ENCODE measurements around the gene ZFAND2A.

DNA sequence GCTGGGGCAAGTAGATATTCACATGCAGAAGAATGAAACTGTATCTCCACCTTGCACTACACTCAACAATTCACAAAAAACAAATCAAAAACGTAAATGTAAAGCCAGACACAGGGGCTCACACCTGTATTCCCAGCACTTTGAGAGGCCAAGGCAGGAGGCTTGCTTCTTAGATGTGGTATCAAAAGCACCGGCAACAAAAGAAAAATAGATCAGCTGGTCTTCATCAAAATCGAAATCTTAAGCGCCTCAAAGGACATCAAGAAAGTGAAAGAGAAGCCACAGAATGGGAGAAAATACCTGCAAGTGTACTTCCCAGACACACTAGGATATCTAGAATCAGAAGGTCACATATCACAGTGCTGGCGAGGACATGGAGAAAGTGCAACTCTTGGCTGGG lies 40.8 kb downstream of the ZFAND2A start:
- no peak for TF ChIP-seq ZNF8 (CRISPR knock-in tag; IDR thresholded peaks at IDR 0.05)
- TF ChIP-seq, protein P1, sequence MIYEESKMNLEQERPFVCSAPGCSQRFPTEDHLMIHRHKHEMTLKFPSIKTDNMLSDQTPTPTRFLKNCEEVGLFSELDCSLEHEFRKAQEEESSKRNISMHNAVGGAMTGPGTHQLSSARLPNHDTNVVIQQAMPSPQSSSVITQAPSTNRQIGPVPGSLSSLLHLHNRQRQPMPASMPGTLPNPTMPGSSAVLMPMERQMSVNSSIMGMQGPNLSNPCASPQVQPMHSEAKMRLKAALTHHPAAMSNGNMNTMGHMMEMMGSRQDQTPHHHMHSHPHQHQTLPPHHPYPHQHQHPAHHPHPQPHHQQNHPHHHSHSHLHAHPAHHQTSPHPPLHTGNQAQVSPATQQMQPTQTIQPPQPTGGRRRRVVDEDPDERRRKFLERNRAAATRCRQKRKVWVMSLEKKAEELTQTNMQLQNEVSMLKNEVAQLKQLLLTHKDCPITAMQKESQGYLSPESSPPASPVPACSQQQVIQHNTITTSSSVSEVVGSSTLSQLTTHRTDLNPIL (CRISPR knock-in tag; IDR thresholded peaks at IDR 0.05; ENCODE audit: low read depth), result no peak
- TF ChIP-seq TCF4 (CRISPR knock-in tag; IDR thresholded peaks at IDR 0.05; ENCODE audit: borderline replicate concordance), result no peak
- TF ChIP-seq RARB (CRISPR knock-in tag; IDR thresholded peaks at IDR 0.05), result no peak
- TF ChIP-seq, protein P2, sequence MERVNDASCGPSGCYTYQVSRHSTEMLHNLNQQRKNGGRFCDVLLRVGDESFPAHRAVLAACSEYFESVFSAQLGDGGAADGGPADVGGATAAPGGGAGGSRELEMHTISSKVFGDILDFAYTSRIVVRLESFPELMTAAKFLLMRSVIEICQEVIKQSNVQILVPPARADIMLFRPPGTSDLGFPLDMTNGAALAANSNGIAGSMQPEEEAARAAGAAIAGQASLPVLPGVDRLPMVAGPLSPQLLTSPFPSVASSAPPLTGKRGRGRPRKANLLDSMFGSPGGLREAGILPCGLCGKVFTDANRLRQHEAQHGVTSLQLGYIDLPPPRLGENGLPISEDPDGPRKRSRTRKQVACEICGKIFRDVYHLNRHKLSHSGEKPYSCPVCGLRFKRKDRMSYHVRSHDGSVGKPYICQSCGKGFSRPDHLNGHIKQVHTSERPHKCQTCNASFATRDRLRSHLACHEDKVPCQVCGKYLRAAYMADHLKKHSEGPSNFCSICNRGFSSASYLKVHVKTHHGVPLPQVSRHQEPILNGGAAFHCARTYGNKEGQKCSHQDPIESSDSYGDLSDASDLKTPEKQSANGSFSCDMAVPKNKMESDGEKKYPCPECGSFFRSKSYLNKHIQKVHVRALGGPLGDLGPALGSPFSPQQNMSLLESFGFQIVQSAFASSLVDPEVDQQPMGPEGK (CRISPR knock-in tag; IDR thresholded peaks at IDR 0.05; ENCODE audit: borderline replicate concordance), result no peak
- TF ChIP-seq CSDC2 (CRISPR knock-in tag; IDR thresholded peaks at IDR 0.05), result no peak
- TF ChIP-seq BACH2 (CRISPR knock-in tag; IDR thresholded peaks at IDR 0.05; ENCODE audit: borderline replicate concordance), result no peak
